Measurements from ENCODE around the gene PRKCA. TPM values are rescaled to one million over a fixed set of nuclear protein-coding genes. Genes with fewer than 3 reads are reported as not detected.

The PRKCA gene
- total and polyA plus RNA-seq, 2 experiments from 2014 or later = 6.4 to 35.4 TPM

- TF ChIP-seq CTCF (conservative IDR thresholded peaks at IDR 0.05; ENCODE audit: low read depth in 2 of 2) = no peak
- TF ChIP-seq ZNF114 (CRISPR knock-in tag; IDR thresholded peaks at IDR 0.05) = no peak
- no peak for TF ChIP-seq ETS1 (IDR thresholded peaks at IDR 0.05)
- TF ChIP-seq CREB1 (CRISPR knock-in tag; IDR thresholded peaks at IDR 0.05; ENCODE audit: low read depth) = no peak
- no peak for TF ChIP-seq REST (IDR thresholded peaks at IDR 0.05; ENCODE audit: unreplicated experiment)
- TF ChIP-seq STAT1 (IDR thresholded peaks at IDR 0.05; ENCODE audit: unreplicated experiment) = no peak
- TF ChIP-seq JUNB (IDR thresholded peaks at IDR 0.05; ENCODE audit: unreplicated experiment) = no peak
- TF ChIP-seq EZH2 (IDR thresholded peaks at IDR 0.05; ENCODE audit: low read depth, unreplicated experiment) = no peak
Measured at GRCh38 chr17:66466840-66467367, 164.5 kb downstream of the PRKCA start (continued).

GRCh38 chr17:66467766-66468165, 165.4 kb downstream of the PRKCA start:
- Histone ChIP-seq H3K27me3 (ENCODE audit: insufficient read depth) (0 out of 2 replicates have a peak, but pooled peaks cover 2% of the 10 kb centered on the region), H3K27ac (ENCODE audit: low read depth) (no peak overlapping the region), H3K79me2 (replicated peaks; ENCODE audit: insufficient read depth) (peaks cover 6% of the 10 kb centered on the region; the same call in 1 of the 2 replicates), H3F3A (replicated peaks; ENCODE audit: low read depth) (no peaks in the 10 kb centered on the region), H3K4me3 (no peak overlapping the region), H3K36me3 (ENCODE audit: insufficient read depth) (no peaks in the 10 kb centered on the region), H3K4me2 (no peak overlapping the region), H3K4me1 (ENCODE audit: insufficient read depth) (peaks cover 16% of the 10 kb centered on the region), H2AFZ (no peak overlapping the region), H4K20me1 (replicated peaks; ENCODE audit: insufficient read depth) (no peaks in the 10 kb centered on the region), H3K9me2 (ENCODE audit: insufficient read depth) (no peaks in the 10 kb centered on the region)
- H3K36me3 Mint-ChIP-seq (ENCODE audit: low read depth) = no peaks in the 10 kb centered on the region
- no peaks in the 10 kb centered on the region for H3K9me3 Mint-ChIP-seq
- ATAC-seq = no peak
- no peak for DNase-seq (ENCODE audit: low spot score)
- H3K4me3 Mint-ChIP-seq = no peak overlapping the region
- no peak overlapping the region for H3K27ac Mint-ChIP-seq
- H3K27me3 Mint-ChIP-seq (ENCODE audit: insufficient read depth, low read depth, poor library complexity) = peaks cover 11% of the 10 kb centered on the region
- H3K4me1 Mint-ChIP-seq = peaks cover 39% of the 10 kb centered on the region
- TF ChIP-seq EZH2phosphoT487 (IDR thresholded peaks at IDR 0.05; ENCODE audit: unreplicated experiment) (no peak), CREB1 (CRISPR knock-in tag; IDR thresholded peaks at IDR 0.05; ENCODE audit: low read depth) (no peak), ZNF331 (CRISPR knock-in tag; IDR thresholded peaks at IDR 0.05; ENCODE audit: low read depth) (no peak), ETS1 (IDR thresholded peaks at IDR 0.05) (no peak), EZH2 (IDR thresholded peaks at IDR 0.05; ENCODE audit: low read depth, unreplicated experiment) (no peak), CTCF (conservative IDR thresholded peaks at IDR 0.05; ENCODE audit: low read depth in 2 of 2) (no peak), NANOG (IDR thresholded peaks at IDR 0.05; ENCODE audit: borderline replicate concordance) (no peak), JUNB (IDR thresholded peaks at IDR 0.05; ENCODE audit: unreplicated experiment) (no peak), REST (IDR thresholded peaks at IDR 0.05; ENCODE audit: unreplicated experiment) (no peak), POLR2AphosphoS5 (IDR thresholded peaks at IDR 0.05; ENCODE audit: low read depth) (no peak)
